HG02798 (cell line): Measurements from ENCODE around the gene PCGF1.

Experiments used
- ATAC-seq: cut with Tn5 transposase; IDR thresholded peaks from one replicate; pipeline ENCODE4 v1.9.1; 2021; ENCODE audit warnings: mild to moderate bottlenecking; ENCODE audit not compliant: unreplicated experiment, poor library complexity

PCGF1 gene

GRCh38 chr2:74457129-74457548 is 50.4 kb downstream of the PCGF1 start:
- no peak for ATAC-seq
